HG03378 (cell line): ENCODE data around the gene ACSF3.
"Not testable (repeated sequence)": the region's sequence is repeated elsewhere in the genome, so short reads cannot be mapped to it uniquely, and the experiment has no call there.

Experiments used
- ATAC-seq: cut with Tn5 transposase; IDR thresholded peaks from one replicate; pipeline ENCODE4 v1.9.1; 2021; ENCODE audit warnings: mild to moderate bottlenecking, moderate library complexity; ENCODE audit not compliant: unreplicated experiment

Gene ACSF3

GRCh38 chr16:89185887-89186592, 92.4 kb downstream of the ACSF3 start:
- not testable (repeated sequence) for ATAC-seq

- not testable (repeated sequence) for ATAC-seq
Measured at GRCh38 chr16:89186593-89187031, 93.0 kb downstream of the ACSF3 start.

- ATAC-seq = no peak
Measured at GRCh38 chr16:89187032-89187769, 93.5 kb downstream of the ACSF3 start.

GRCh38 chr16:89187770-89188392, 94.2 kb downstream of the ACSF3 start:
- no peak for ATAC-seq

- not testable (repeated sequence) for ATAC-seq
Measured at GRCh38 chr16:89188471-89189357, 95.1 kb downstream of the ACSF3 start.

- ATAC-seq = no peak
Measured at GRCh38 chr16:89189358-89190025, 95.8 kb downstream of the ACSF3 start.

- no peak for ATAC-seq
Measured at GRCh38 chr16:89190150-89190958, 96.7 kb downstream of the ACSF3 start.

GRCh38 chr16:89191033-89191900, 97.6 kb downstream of the ACSF3 start:
- ATAC-seq = no peak

GRCh38 chr16:89191901-89192185, 98.2 kb downstream of the ACSF3 start:
- no peak for ATAC-seq

- ATAC-seq = not testable (repeated sequence)
Measured at GRCh38 chr16:89192186-89192955, 98.7 kb downstream of the ACSF3 start.

- no peak for ATAC-seq
Measured at GRCh38 chr16:89192956-89193575, 99.4 kb downstream of the ACSF3 start.

- ATAC-seq = no peak
Measured at GRCh38 chr16:89193576-89194293, 100.1 kb downstream of the ACSF3 start.

- no peak for ATAC-seq
Measured at GRCh38 chr16:89194340-89195311, 101.0 kb downstream of the ACSF3 start.

- ATAC-seq = no peak
Measured at GRCh38 chr16:89195521-89196171, 102.0 kb downstream of the ACSF3 start.

GRCh38 chr16:89197033-89197632, 103.5 kb downstream of the ACSF3 start:
- no peak for ATAC-seq
